Panc1 (cell line): ENCODE results near the gene CARMIL1.

Experiments
- CTCF ChIP-seq: fragments of 450-650 bp; IDR thresholded peaks from 2 replicates; pipeline ENCODE4 v1.5.1; 2017; ENCODE audit warnings: mild to moderate bottlenecking
- POLR2AphosphoS5 ChIP-seq: IDR thresholded peaks from 2 replicates; pipeline ENCODE4 v1.6.1; 2012; ENCODE audit warnings: mild to moderate bottlenecking, low read depth, low read length, moderate library complexity
- SIN3A ChIP-seq: IDR thresholded peaks from 2 replicates; pipeline ENCODE4 v1.6.1; 2012; ENCODE audit warnings: low read depth, mild to moderate bottlenecking, low read length, moderate library complexity, borderline replicate concordance; ENCODE audit not compliant: insufficient read depth
- TCF7L2 ChIP-seq: IDR thresholded peaks from 2 replicates; pipeline ENCODE4 v1.6.1; 2011; ENCODE audit warnings: mild to moderate bottlenecking, low read depth, low read length, inconsistent platforms
- TF ChIP-seq, protein P1 (sequence below), 2 experiments: IDR thresholded peaks; 2 replicates each; pipeline ENCODE4 v1.6.1; 2011 to 2012; ENCODE audit warnings: low read depth in 2 of 2, control low read depth in 1 of 2, low read length in 1 of 2, mild to moderate bottlenecking in 1 of 2, moderate library complexity in 1 of 2; ENCODE audit not compliant: insufficient read depth in 1 of 2

DNA sequence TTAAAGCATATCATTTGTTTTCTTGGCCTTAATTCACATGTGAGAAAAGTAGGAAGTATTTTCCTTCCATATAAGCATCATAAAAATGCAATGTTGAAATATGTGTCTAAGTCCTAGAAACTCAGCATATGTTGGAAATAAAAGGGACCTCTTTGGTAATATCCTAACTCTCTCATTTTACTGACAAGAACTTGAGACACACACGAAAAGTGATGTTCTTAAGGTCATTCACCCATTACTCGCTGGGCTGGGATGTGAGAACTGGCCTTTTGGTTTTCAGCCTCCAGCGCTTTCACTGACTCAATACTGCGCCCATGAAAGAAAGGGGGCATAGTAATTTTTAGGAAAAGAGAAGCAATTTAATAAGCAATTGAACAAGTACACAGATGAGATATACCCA lies 219.3 kb downstream of the CARMIL1 start:
- TF ChIP-seq CTCF: no peak
- no peak for TF ChIP-seq POLR2AphosphoS5
- no peak for TF ChIP-seq SIN3A
- TF ChIP-seq, protein P1, sequence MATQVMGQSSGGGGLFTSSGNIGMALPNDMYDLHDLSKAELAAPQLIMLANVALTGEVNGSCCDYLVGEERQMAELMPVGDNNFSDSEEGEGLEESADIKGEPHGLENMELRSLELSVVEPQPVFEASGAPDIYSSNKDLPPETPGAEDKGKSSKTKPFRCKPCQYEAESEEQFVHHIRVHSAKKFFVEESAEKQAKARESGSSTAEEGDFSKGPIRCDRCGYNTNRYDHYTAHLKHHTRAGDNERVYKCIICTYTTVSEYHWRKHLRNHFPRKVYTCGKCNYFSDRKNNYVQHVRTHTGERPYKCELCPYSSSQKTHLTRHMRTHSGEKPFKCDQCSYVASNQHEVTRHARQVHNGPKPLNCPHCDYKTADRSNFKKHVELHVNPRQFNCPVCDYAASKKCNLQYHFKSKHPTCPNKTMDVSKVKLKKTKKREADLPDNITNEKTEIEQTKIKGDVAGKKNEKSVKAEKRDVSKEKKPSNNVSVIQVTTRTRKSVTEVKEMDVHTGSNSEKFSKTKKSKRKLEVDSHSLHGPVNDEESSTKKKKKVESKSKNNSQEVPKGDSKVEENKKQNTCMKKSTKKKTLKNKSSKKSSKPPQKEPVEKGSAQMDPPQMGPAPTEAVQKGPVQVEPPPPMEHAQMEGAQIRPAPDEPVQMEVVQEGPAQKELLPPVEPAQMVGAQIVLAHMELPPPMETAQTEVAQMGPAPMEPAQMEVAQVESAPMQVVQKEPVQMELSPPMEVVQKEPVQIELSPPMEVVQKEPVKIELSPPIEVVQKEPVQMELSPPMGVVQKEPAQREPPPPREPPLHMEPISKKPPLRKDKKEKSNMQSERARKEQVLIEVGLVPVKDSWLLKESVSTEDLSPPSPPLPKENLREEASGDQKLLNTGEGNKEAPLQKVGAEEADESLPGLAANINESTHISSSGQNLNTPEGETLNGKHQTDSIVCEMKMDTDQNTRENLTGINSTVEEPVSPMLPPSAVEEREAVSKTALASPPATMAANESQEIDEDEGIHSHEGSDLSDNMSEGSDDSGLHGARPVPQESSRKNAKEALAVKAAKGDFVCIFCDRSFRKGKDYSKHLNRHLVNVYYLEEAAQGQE (IDR thresholded peaks at IDR 0.05; ENCODE audit: insufficient read depth in 1 of 2, low read depth in 2 of 2, low read length in 1 of 2): no peak
- TF ChIP-seq TCF7L2: no peak
